B cell (primary cell): Measurements from ENCODE around the gene PRKAG2. TPM values are rescaled to one million over a fixed set of nuclear protein-coding genes. Genes with fewer than 3 reads are reported as not detected.

Experiments
- ATAC-seq: fragments of 200-7000 bp; cut with Tn5 transposase; one replicate; pipeline ENCODE4 v1.10.0; 2021; ENCODE audit warnings: low read depth, mild to moderate bottlenecking, moderate number of reproducible peaks, moderate library complexity
- CTCF ChIA-PET: fragments of 350-600 bp; sonication (Branson Sonifier 250); formaldehyde crosslinking; loops from one replicate; lab custom pipeline; 2021; ENCODE audit warnings: antibody characterized with exemption, inconsistent platforms; lab: Charles Lee
- POLR2A ChIA-PET: fragments of 350-600 bp; sonication (Branson Sonifier 250); formaldehyde crosslinking; loops from one replicate; lab custom pipeline; 2021; ENCODE audit warnings: antibody characterized with exemption; lab: Charles Lee
- DNase-seq: peaks from one replicate; pipeline ENCODE4 v3.0.0; 2013
- H2AFZ ChIP-seq: 2 replicates; pipeline ENCODE4 v1.6.1; 2012; ENCODE audit warnings: mild to moderate bottlenecking, low read depth, low read length; ENCODE audit not compliant: insufficient read depth, poor library complexity, severe bottlenecking
- H3K27ac ChIP-seq, 2 donors: 1 replicate in 1 of 2; 2 replicates in 1 of 2; pipeline ENCODE4 v1.5.1; 2012 to 2013; ENCODE audit warnings: low read length in 2 of 2, mild to moderate bottlenecking in 2 of 2, moderate library complexity in 1 of 2
- H3K27me3 ChIP-seq, 4 experiments: fragments of 200-600 bp in 1 of 4; sonication (generic) in 1 of 4; replicated peaks in 1 of 4; 1 replicate in 2 of 4; 2 replicates in 2 of 4; pipeline versions ENCODE4 v1.6.1 to v1.7.0; 2013 to 2016; ENCODE audit warnings: low read length in 3 of 4, mild to moderate bottlenecking in 2 of 4, mixed read lengths in 1 of 4, moderate library complexity in 1 of 4; ENCODE audit not compliant: insufficient read depth in 4 of 4, control insufficient read depth in 3 of 4; ENCODE audit errors: control extremely low read depth in 1 of 4
- H3K36me3 ChIP-seq, 2 experiments: replicated peaks in 1 of 2; 1 replicate in 1 of 2; 2 replicates in 1 of 2; pipeline versions ENCODE4 v1.6.1 to v1.7.1; 2013; ENCODE audit warnings: low read length in 1 of 2; ENCODE audit not compliant: insufficient read depth in 2 of 2, control insufficient read depth in 1 of 2; ENCODE audit errors: control extremely low read depth in 1 of 2, extremely low read depth in 1 of 2
- H3K4me1 ChIP-seq, 2 donors: fragments of 200-600 bp in 1 of 2; sonication (generic) in 1 of 2; 1 replicate in 1 of 2; 2 replicates in 1 of 2; pipeline versions ENCODE4 v1.5.1 to v1.6.1; 2013 to 2017; ENCODE audit warnings: low read length in 2 of 2; ENCODE audit not compliant: control insufficient read depth in 2 of 2, insufficient read depth in 2 of 2
- H3K4me2 ChIP-seq: replicated peaks from 2 replicates; pipeline ENCODE3; 2012; ENCODE audit warnings: mild to moderate bottlenecking, low read depth, low read length; ENCODE audit not compliant: poor library complexity, severe bottlenecking
- H3K4me3 ChIP-seq, 5 experiments: fragments of 200-600 bp in 1 of 5; sonication (generic) in 1 of 5; 1 replicate in 3 of 5; 2 replicates in 2 of 5; pipeline versions ENCODE4 v1.5.1 to v1.7.0; 2011 to 2016; ENCODE audit warnings: low read length in 4 of 5, mild to moderate bottlenecking in 4 of 5, low read depth in 2 of 5, control low read depth in 1 of 5, moderate library complexity in 1 of 5; ENCODE audit not compliant: insufficient read depth in 1 of 5; ENCODE audit errors: control extremely low read depth in 1 of 5, extremely low read depth in 1 of 5
- H3K79me2 ChIP-seq: fragments of 200-600 bp; sonication (generic); one replicate; pipeline ENCODE4 v1.6.0; 2016; ENCODE audit warnings: low read length; ENCODE audit not compliant: control insufficient read depth, insufficient read depth
- H3K9ac ChIP-seq: fragments of 200-600 bp; sonication (generic); 2 replicates; pipeline ENCODE4 v1.6.1; 2017; ENCODE audit warnings: mild to moderate bottlenecking, low read length, moderate library complexity
- H3K9me3 ChIP-seq, 3 donors: one replicate each; pipeline versions ENCODE4 v1.6.1 to v1.7.1; 2013; ENCODE audit warnings: low read length in 2 of 3; ENCODE audit not compliant: control insufficient read depth in 2 of 3, insufficient read depth in 1 of 3; ENCODE audit errors: control extremely low read depth in 1 of 3
- H4K20me1 ChIP-seq: 2 replicates; pipeline ENCODE4 v1.6.0; 2012; ENCODE audit warnings: mild to moderate bottlenecking, low read length; ENCODE audit not compliant: insufficient read depth, control insufficient read depth, poor library complexity, severe bottlenecking
- H3K27ac Mint-ChIP-seq: one replicate; pipeline ENCODE4 v1.8.0; 2021; ENCODE audit warnings: mixed read lengths
- H3K27me3 Mint-ChIP-seq: one replicate; pipeline ENCODE4 v1.8.0; 2021; ENCODE audit warnings: mixed read lengths
- H3K4me1 Mint-ChIP-seq: one replicate; pipeline ENCODE4 v1.8.0; 2021; ENCODE audit warnings: mixed read lengths
- H3K4me3 Mint-ChIP-seq: one replicate; pipeline ENCODE4 v1.8.0; 2021; ENCODE audit warnings: mixed read lengths
- H3K9me3 Mint-ChIP-seq: one replicate; pipeline ENCODE4 v1.8.0; 2022; ENCODE audit warnings: mixed read lengths; ENCODE audit not compliant: insufficient read depth
- EZH2 ChIP-seq: IDR thresholded peaks from 2 replicates; pipeline ENCODE4 v1.6.1; 2012; ENCODE audit warnings: borderline replicate concordance, low read depth, mild to moderate bottlenecking, moderate library complexity, low read length; ENCODE audit not compliant: insufficient read depth, poor library complexity, severe bottlenecking
- WGBS: methylation state at CpG from one replicate; pipeline ENCODE4 v1.1.5; 2013; ENCODE audit warnings: missing lambda C conversion rate; ENCODE audit not compliant: insufficient coverage; 5-methylcytosine and 5-hydroxymethylcytosine counted together
- intact Hi-C: fragments of 100-400 bp; cut with micrococcal nuclease; formaldehyde crosslinking; loops from one replicate; pipeline ENCODE4 v1.10.0; 2022
- polyA plus RNA-seq: library from polyadenylated mRNA; depleted of rRNA; stranded (reverse); fragments of >200 nt; gene quantifications from 2 replicates; pipeline ENCODE4 v1.2.3, GENCODE V29; 2012
- total RNA-seq, 2 donors: library from RNA; stranded (reverse); fragments of 120-200 nt in 1 of 2; gene quantifications; 1 replicate in 1 of 2; 2 replicates in 1 of 2; pipeline versions ENCODE4 v1.2.3 to v1.2.4, GENCODE V29; 2013 to 2022
- TF ChIP-seq, protein P1 (sequence below): fragments of 200-600 bp; IDR thresholded peaks from one replicate; pipeline ENCODE4 v1.8.0; 2022; ENCODE audit warnings: antibody characterized with exemption, mild to moderate bottlenecking

PRKAG2 gene
- total and polyA plus RNA-seq, 2 donors (not counting 1 experiment from before 2014, with no cell fraction given) = 22.1 to 56.3 TPM

DNA sequence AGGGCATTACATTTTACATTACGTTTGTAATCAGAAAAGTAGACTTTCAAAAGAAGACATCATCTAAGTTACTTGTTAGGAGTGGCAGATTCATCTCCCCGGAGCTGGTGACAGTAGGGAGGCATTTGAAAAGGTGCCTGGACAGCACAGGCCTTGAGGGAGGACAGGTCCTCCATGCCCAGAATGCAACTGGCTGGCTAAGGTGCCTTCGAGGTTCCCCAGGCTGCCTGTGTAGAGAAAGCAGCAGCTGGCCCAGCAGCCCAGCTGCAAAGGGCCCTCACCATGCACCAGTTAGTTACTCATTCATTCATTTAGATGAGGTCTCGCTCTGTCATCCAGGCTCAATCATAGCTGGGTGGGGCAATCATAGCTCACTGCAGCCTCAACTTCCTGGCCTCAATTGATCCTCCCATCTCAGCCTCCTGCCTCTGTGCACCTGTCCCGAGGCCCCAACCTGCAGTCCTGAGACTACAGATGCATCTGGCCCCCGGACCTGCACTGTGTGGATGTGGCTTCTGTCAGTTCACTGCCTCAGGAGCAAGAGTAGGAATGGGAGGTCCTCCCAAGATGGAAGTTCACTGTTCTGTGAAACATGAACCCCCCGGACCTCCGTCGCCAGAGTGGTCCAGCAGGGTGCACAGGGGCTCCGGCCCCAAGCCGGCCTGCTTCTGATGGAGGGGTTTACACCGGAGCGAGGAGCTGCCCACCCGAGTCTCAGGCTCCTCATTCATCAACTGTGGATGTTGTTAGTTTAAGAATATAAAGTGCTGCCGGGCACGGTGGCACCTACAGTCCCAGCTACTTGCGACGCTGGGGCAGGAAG lies 36.6 kb downstream of the PRKAG2 start:
- ATAC-seq = no peak
- Mint-ChIP-seq H3K27ac (peak overlapping the region; percentile 92), H3K27me3 (no peaks in the 10 kb centered on the region), H3K4me1 (peaks cover 36% of the 10 kb centered on the region), H3K4me3 (peak overlapping the region; percentile 89), H3K9me3 (no peaks in the 10 kb centered on the region)
- peak overlapping the region; percentile 56 for H3K9ac ChIP-seq
- peaks cover 29% of the 10 kb centered on the region for H4K20me1 ChIP-seq
- POLR2A ChIA-PET = interaction anchor here (2.2 kb wide), 1 partner anchor 10 kb away, joined by 11 read pairs; no protein-coding TSS in a partner anchor
- H3K79me2 ChIP-seq = peaks cover 39% of the 10 kb centered on the region
- CTCF ChIA-PET = interaction anchor here (0.7 to 3.6 kb wide), 3 partner anchors 11 to 96 kb away, joined by 3 to 26 read pairs (median 4); no protein-coding TSS in a partner anchor
- TF ChIP-seq EZH2 = no peak
- TF ChIP-seq, protein P1, sequence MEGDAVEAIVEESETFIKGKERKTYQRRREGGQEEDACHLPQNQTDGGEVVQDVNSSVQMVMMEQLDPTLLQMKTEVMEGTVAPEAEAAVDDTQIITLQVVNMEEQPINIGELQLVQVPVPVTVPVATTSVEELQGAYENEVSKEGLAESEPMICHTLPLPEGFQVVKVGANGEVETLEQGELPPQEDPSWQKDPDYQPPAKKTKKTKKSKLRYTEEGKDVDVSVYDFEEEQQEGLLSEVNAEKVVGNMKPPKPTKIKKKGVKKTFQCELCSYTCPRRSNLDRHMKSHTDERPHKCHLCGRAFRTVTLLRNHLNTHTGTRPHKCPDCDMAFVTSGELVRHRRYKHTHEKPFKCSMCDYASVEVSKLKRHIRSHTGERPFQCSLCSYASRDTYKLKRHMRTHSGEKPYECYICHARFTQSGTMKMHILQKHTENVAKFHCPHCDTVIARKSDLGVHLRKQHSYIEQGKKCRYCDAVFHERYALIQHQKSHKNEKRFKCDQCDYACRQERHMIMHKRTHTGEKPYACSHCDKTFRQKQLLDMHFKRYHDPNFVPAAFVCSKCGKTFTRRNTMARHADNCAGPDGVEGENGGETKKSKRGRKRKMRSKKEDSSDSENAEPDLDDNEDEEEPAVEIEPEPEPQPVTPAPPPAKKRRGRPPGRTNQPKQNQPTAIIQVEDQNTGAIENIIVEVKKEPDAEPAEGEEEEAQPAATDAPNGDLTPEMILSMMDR = no peak
- H3K36me3 ChIP-seq = peaks cover 0 to 6% of the 10 kb centered on the region in 2 experiments
- H3K27me3 ChIP-seq = no peaks in the 10 kb centered on the region
- no peaks in the 10 kb centered on the region for H3K9me3 ChIP-seq
- intact Hi-C loops = no loop called here
- WGBS = 88% methylated on average over 8 of the region's 18 CpGs
- H3K4me1 ChIP-seq = peaks cover 32 to 47% of the 10 kb centered on the region in 2 donors
- H3K4me3 ChIP-seq = peak overlapping the region in 1 of 5 experiments; percentile 51
- H3K27ac ChIP-seq = peak overlapping the region; percentile 59 to 78
- H3K4me2 ChIP-seq = peak overlapping the region; percentile 77
- H2AFZ ChIP-seq = no peak overlapping the region
- no peak for DNase-seq
